Effector memory CD8-positive, alpha-beta T cell (primary cell): ENCODE measurements around the gene SAG.
A peak's percentile ranks its signal among the peaks of the same experiment; 100 is the strongest.

Experiments used
- ATAC-seq: fragments of 150-1000 bp; cut with Tn5 transposase; replicated peaks from 2 replicates; pipeline ENCODE4 v1.10.0; 2021; ENCODE audit warnings: mild to moderate bottlenecking, moderate library complexity
- DNase-seq, 3 experiments: peaks; one replicate each; pipeline ENCODE4 v3.0.0; 2021
- H3K27ac Mint-ChIP-seq, 2 donors: one replicate each; pipeline ENCODE4 v1.8.0; 2022; ENCODE audit warnings: mild to moderate bottlenecking in 2 of 2, mixed read lengths in 2 of 2, moderate library complexity in 2 of 2
- H3K27me3 Mint-ChIP-seq, 2 donors: one replicate each; pipeline ENCODE4 v1.8.0; 2022; ENCODE audit warnings: mixed read lengths in 2 of 2
- H3K36me3 Mint-ChIP-seq: one replicate; pipeline ENCODE4 v1.8.0; 2022; ENCODE audit warnings: mild to moderate bottlenecking, moderate library complexity, mixed read lengths; ENCODE audit not compliant: insufficient read depth
- H3K4me1 Mint-ChIP-seq, 2 donors: one replicate each; pipeline ENCODE4 v1.8.0; 2022; ENCODE audit warnings: low read depth in 2 of 2, mixed read lengths in 2 of 2
- H3K4me3 Mint-ChIP-seq, 2 donors: one replicate each; pipeline ENCODE4 v1.8.0; 2022; ENCODE audit warnings: mild to moderate bottlenecking in 2 of 2, mixed read lengths in 2 of 2, moderate library complexity in 2 of 2
- H3K9me3 Mint-ChIP-seq, 2 donors: one replicate each; pipeline ENCODE4 v1.8.0; 2022; ENCODE audit warnings: mixed read lengths in 2 of 2

Gene SAG

GRCh38 chr2:233271693-233272092 is 35.9 kb upstream of the SAG start:
- DNase-seq, result no peak
- no peaks in the 10 kb centered on the region for H3K27me3 Mint-ChIP-seq
- no peak for ATAC-seq
- peaks cover 48 to 78% of the 10 kb centered on the region in 2 donors for H3K4me1 Mint-ChIP-seq
- no peaks in the 10 kb centered on the region for H3K9me3 Mint-ChIP-seq
- H3K4me3 Mint-ChIP-seq, result peak overlapping the region; percentile 29 to 53
- peaks cover 78% of the 10 kb centered on the region for H3K36me3 Mint-ChIP-seq
- H3K27ac Mint-ChIP-seq, result peak overlapping the region; percentile 95 to 97

DNA sequence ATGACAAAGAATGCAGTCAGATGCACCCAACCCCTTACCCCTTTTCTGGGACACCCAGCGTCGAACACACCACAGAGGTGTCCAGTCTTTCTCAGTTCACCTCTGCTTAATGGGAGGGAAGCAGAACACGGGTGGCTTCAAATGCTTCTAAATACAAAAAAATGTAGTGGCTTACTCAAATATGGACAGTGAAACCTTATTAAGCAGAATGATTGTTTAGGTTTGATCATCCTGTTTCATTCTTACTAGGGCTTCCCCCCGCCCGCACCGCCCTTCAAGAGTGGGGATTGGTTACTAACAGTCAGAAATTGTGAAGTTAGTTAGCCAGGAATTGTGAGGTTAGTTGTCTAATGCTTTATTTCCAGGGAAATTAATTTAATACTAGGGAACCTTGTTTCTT is 34.5 kb upstream of the SAG start:
- no peak for DNase-seq
- H3K9me3 Mint-ChIP-seq, result no peaks in the 10 kb centered on the region
- H3K4me1 Mint-ChIP-seq, result peaks cover 37 to 65% of the 10 kb centered on the region in 2 donors
- no peaks in the 10 kb centered on the region for H3K27me3 Mint-ChIP-seq
- H3K27ac Mint-ChIP-seq, result peak overlapping the region; percentile 68 to 97
- ATAC-seq, result no peak
- no peak overlapping the region for H3K4me3 Mint-ChIP-seq
- H3K36me3 Mint-ChIP-seq, result peaks cover 84% of the 10 kb centered on the region

DNA sequence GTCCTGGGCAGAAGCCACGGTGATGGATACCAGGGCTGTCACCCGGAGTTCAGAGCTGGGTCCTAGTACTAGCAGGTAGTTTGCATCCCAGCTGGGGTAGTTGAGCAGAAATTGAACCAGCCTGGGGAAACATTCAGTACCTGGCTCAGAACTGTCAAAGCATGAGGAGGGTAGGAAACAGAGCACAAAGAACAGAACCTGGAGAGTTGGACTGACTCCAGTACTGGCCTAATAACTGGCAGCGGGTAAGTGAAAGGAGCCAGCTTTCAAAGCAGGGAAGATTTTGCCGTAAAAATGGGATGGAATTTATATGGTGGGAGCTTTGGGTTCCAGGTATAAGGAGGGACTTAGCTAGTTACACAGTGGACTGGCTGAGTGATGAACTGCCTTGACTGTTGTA is 32.4 kb upstream of the SAG start:
- H3K9me3 Mint-ChIP-seq, result no peaks in the 10 kb centered on the region
- H3K36me3 Mint-ChIP-seq, result peaks cover 92% of the 10 kb centered on the region
- H3K27ac Mint-ChIP-seq, result peak overlapping the region; percentile 41 to 42
- ATAC-seq (no peak), DNase-seq (no peak)
- peaks cover 22 to 48% of the 10 kb centered on the region in 2 donors for H3K4me1 Mint-ChIP-seq
- H3K27me3 Mint-ChIP-seq, result no peaks in the 10 kb centered on the region
- H3K4me3 Mint-ChIP-seq, result no peak overlapping the region

DNA sequence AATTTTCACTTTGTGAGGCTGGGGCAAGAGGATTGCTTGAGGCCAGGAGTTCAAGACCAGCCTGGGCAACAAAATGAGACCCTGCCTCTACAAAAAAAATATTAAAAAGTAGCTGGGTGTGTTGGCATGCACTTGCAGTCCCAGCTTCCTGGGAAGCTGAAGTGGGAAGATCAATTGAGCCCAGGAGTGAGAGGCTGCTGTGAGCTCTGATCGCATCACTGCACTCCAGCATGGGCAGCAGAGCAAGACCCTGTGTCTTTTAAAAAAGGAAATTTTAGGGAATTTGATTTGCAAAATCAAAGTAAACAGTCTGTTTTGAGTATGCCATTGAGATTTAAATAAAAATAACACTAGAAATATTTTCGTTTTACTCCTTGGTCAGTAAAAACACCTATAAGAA is 28.7 kb upstream of the SAG start:
- Mint-ChIP-seq H3K9me3 (no peaks in the 10 kb centered on the region), H3K27ac (peak overlapping the region in 1 of 2 donors; percentile 49), H3K4me1 (peaks cover 21 to 39% of the 10 kb centered on the region in 2 donors), H3K27me3 (no peaks in the 10 kb centered on the region), H3K4me3 (no peak overlapping the region), H3K36me3 (peaks cover 97% of the 10 kb centered on the region)
- no peak for DNase-seq
- no peak for ATAC-seq

DNA sequence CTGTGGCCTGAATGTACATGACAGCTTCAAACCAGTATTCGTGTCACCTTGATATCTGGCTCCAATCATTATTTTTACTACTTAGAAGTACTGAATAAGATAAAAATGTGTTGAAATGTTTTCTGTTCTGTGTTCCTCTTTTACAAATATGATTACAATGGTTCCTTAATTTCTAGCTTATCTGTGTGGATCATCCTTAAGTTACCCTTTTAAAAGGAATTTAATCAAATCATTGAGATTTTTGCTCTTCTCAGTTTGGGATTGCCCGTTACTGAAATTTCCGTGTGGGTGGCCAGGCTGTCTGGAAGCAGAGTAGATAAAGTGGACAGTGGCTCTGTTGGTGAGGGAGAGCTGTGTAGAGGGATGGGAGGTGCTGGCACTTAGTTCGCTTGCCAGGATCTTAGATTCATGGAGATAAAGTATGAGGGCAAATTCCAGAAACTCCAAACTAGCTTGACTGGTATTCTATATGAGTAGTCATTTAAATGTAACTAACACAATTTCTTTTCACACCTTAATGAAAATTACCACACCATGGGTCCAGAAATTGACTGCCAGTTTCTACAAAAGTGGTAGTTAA is 27.4 kb upstream of the SAG start:
- Mint-ChIP-seq H3K4me1 (peaks cover 21 to 40% of the 10 kb centered on the region in 2 donors), H3K36me3 (peaks cover 97% of the 10 kb centered on the region), H3K27ac (peak overlapping the region; percentile 24 to 82), H3K4me3 (no peak overlapping the region), H3K9me3 (no peaks in the 10 kb centered on the region), H3K27me3 (no peaks in the 10 kb centered on the region)
- no peak for ATAC-seq
- DNase-seq, result no peak

GRCh38 chr2:233281553-233281952 is 26.1 kb upstream of the SAG start:
- Mint-ChIP-seq H3K4me3 (peak overlapping the region in 1 of 2 donors; percentile 4), H3K27ac (peak overlapping the region; percentile 24 to 29), H3K27me3 (no peaks in the 10 kb centered on the region), H3K4me1 (peaks cover 20 to 37% of the 10 kb centered on the region in 2 donors), H3K9me3 (no peaks in the 10 kb centered on the region), H3K36me3 (peaks cover 100% of the 10 kb centered on the region)
- DNase-seq, result no peak
- no peak for ATAC-seq

DNA sequence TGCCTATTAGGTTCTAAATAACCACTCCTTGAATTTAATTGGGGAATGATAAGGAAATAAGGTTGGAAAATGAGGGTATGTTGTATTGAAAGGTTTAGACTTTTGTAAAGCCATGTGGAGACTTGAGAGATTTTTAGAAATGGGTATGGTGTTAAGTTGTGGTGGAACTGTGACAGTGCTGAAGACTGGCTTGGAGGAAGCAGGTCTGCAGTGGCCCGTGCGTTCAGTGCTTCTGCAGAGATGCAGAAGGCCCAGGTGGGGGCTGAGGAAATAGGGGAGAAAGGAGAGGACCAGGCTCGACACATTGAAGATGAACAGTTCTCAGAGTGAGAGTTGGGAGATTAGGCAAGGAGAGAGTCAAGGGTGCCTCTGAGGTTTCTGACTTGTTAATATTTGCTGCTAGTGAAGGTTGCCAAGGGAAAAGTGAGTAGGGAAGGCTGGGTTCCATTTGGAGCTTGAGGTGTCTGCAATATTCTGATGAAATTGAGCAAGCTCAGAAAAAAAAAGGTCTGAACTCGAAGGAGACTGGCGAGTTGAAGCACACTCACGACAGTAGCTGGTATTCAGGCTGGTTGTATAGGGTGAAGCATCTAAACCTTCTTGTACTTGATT is 25.5 kb upstream of the SAG start:
- Mint-ChIP-seq H3K27me3 (no peaks in the 10 kb centered on the region), H3K4me1 (peaks cover 20 to 41% of the 10 kb centered on the region in 2 donors), H3K4me3 (peak overlapping the region; percentile 0 to 4), H3K36me3 (peaks cover 100% of the 10 kb centered on the region), H3K9me3 (no peaks in the 10 kb centered on the region), H3K27ac (peak overlapping the region; percentile 1 to 24)
- peak; percentile 74 for ATAC-seq
- DNase-seq, result peak in 1 of 3 experiments; percentile 8

DNA sequence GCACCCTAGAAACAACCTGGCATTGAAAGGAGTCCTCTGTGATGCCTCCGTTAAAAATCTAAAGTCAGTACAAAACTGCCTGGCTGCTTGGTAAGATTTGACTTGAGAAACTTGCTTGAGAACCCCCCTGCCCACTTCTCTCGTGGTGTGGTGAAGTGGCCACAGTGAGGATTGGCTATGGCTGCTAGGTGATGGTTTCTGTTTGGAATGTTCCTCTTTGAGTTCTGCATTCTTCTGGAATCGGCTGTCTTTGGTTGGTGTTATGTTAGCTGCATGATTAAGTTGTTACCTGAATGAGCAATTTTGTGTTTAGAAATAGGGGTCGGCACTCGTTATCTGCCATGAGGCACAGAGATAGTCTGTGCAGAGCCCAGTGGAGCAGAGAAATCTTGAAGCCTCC is 21.7 kb upstream of the SAG start:
- DNase-seq, result no peak
- peaks cover 97% of the 10 kb centered on the region for H3K36me3 Mint-ChIP-seq
- no peaks in the 10 kb centered on the region for H3K27me3 Mint-ChIP-seq
- peak overlapping the region in 1 of 2 donors; percentile 51 for H3K27ac Mint-ChIP-seq
- ATAC-seq, result no peak
- H3K4me1 Mint-ChIP-seq, result peaks cover 22 to 46% of the 10 kb centered on the region in 2 donors
- no peak overlapping the region for H3K4me3 Mint-ChIP-seq
- no peaks in the 10 kb centered on the region for H3K9me3 Mint-ChIP-seq

DNA sequence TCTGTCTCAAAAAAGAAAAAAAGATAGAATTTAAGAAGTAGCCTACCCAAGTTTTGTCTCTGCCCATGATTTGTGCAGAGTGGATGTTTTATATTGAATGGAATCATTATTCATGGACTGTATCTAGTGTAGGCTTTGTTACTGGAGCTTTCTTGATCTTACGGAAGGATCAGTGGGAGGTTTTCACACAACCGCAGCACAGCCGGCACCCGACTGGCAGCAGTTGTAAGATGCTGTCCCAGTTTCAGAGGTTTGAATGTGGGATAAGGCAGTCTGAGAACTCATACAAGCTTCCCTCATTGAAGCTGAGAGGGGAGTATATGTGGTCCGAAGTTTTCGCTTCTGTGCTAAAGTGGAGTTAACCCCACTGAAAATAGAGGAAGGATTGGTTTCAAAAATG is 19.7 kb upstream of the SAG start:
- no peaks in the 10 kb centered on the region for H3K27me3 Mint-ChIP-seq
- H3K27ac Mint-ChIP-seq, result peak overlapping the region; percentile 54 to 73
- ATAC-seq, result no peak
- H3K4me3 Mint-ChIP-seq, result no peak overlapping the region
- DNase-seq, result no peak
- peaks cover 97% of the 10 kb centered on the region for H3K36me3 Mint-ChIP-seq
- peaks cover 10 to 30% of the 10 kb centered on the region in 2 donors for H3K4me1 Mint-ChIP-seq
- no peaks in the 10 kb centered on the region for H3K9me3 Mint-ChIP-seq

DNA sequence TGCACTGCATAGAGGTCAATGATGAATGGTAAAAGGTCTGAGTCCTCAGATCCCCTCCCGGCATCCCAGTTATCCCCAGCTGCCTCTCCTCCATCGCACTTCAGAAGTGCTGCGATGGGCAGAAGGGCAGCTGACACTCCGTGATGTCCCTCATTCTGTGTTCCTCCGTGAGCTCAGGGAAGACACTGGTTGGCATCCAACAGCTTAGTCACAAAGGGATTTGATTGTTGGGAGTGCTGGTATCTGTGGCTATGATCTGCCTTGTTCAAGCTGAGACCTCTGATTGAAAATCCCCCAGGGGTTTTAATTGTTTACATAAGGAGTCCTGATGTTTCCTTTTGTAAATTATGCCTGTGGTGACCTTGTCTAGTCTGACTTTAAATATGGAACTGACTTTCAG is 19.0 kb upstream of the SAG start:
- ATAC-seq (no peak), DNase-seq (no peak)
- H3K4me1 Mint-ChIP-seq, result peaks cover 8 to 31% of the 10 kb centered on the region in 2 donors

GRCh38 chr2:233289648-233290047 is 18.0 kb upstream of the SAG start:
- DNase-seq (no peak), ATAC-seq (no peak)
- Mint-ChIP-seq H3K4me1 (peaks cover 11 to 30% of the 10 kb centered on the region in 2 donors), H3K27me3 (no peaks in the 10 kb centered on the region), H3K9me3 (no peaks in the 10 kb centered on the region), H3K27ac (peak overlapping the region in 1 of 2 donors; percentile 89), H3K4me3 (no peak overlapping the region), H3K36me3 (peaks cover 97% of the 10 kb centered on the region)

More for the DNA sequence above, 19.0 kb upstream of the SAG start:
- Mint-ChIP-seq H3K9me3 (no peaks in the 10 kb centered on the region), H3K36me3 (peaks cover 97% of the 10 kb centered on the region), H3K27me3 (no peaks in the 10 kb centered on the region), H3K4me3 (no peak overlapping the region), H3K27ac (peak overlapping the region; percentile 25 to 73)

DNA sequence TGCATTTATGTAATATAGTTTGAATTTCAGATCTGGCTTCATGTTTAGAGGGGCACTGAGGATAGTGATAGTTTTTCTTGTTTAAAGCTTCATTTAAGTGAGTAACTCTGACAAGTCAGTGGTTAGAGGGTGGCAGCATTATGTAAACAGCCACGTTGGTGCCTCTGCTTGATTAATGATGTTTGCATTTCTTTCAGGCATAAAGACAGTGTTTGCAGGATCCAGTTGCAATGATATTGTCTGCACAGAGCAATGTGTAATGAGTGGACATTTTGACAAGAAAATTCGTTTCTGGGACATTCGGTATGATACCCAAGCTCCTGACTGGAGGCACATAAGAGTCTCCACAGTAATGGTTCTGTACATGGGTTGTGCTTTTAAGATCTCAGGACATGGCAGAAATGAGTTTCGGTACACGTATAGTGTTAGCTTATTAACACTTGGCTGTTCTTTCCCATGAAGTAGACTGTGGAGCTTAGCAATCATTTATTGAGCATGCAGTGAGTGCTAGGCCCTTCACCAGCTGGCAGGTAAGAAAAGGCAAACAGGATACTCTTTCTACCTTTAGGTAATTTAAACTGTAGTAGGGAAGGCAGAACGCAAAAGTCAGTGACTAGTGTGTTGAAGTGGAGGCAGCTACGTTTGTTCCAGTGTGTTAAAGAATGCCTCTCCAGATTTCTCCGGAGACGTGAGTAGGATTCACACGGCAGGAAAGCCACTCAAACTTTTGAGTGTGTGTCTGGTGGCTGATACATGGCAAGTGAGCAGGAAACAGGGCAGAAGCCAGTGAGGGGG is 17.4 kb upstream of the SAG start:
- H3K36me3 Mint-ChIP-seq, result peaks cover 97% of the 10 kb centered on the region

DNA sequence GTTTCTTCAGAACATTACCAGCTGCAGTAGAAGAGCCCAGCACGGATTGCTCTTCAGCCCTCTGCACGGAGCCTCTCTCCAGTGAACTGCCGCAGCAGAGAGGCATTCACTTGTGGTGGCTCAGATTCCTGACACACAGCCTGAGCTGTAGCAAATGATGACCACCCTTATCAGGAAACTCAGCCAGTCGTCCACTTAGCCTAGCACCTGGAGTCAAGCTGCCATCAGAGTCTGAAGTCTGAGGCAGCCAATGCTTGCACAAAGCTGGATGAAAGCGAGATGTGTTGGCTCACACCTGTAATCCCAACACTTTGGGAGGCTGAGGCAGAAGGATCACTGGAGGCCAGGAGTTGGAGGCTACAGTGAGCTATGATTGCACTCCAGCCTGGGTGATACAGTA is 11.7 kb upstream of the SAG start:
- Mint-ChIP-seq H3K36me3 (peaks cover 58% of the 10 kb centered on the region), H3K27me3 (no peaks in the 10 kb centered on the region), H3K4me1 (peaks cover 8 to 12% of the 10 kb centered on the region in 2 donors), H3K27ac (no peak overlapping the region), H3K9me3 (no peaks in the 10 kb centered on the region), H3K4me3 (no peak overlapping the region)
- no peak for ATAC-seq
- no peak for DNase-seq

More for the DNA sequence above, 17.4 kb upstream of the SAG start:
- H3K9me3 Mint-ChIP-seq, result no peaks in the 10 kb centered on the region
- H3K27me3 Mint-ChIP-seq, result no peaks in the 10 kb centered on the region
- DNase-seq (no peak), ATAC-seq (no peak)
- H3K4me1 Mint-ChIP-seq, result peaks cover 7 to 24% of the 10 kb centered on the region in 2 donors
- H3K27ac Mint-ChIP-seq, result peak overlapping the region; percentile 77 to 89
- no peak overlapping the region for H3K4me3 Mint-ChIP-seq
